HG02981 (cell line): ENCODE measurements around the gene TMEM181.
"Not testable (repeated sequence)": the region's sequence is repeated elsewhere in the genome, so short reads cannot be mapped to it uniquely, and the experiment has no call there.

Experiments used
- ATAC-seq: cut with Tn5 transposase; IDR thresholded peaks from one replicate; pipeline ENCODE4 v1.9.1; 2021; ENCODE audit warnings: mild to moderate bottlenecking, moderate library complexity; ENCODE audit not compliant: unreplicated experiment

TMEM181 gene

GRCh38 chr6:158559895-158560835, at the start of gene TMEM181:
TSS of gene TMEM181 (plus strand) at chr6:158560091. CDS start at chr6:158560225, 134 bp downstream.
- peak; percentile 85 for ATAC-seq

- ATAC-seq = no peak
Measured at GRCh38 chr6:158512809-158513208, 47.1 kb upstream of the TMEM181 start.

GRCh38 chr6:158514176-158514575, 45.7 kb upstream of the TMEM181 start:
- ATAC-seq = no peak

- ATAC-seq = no peak
Measured at GRCh38 chr6:158514991-158515390, 44.9 kb upstream of the TMEM181 start.

- ATAC-seq = no peak
Measured at GRCh38 chr6:158516098-158516497, 43.8 kb upstream of the TMEM181 start.

GRCh38 chr6:158517038-158517437, 42.9 kb upstream of the TMEM181 start:
- no peak for ATAC-seq

- peak; percentile 49 for ATAC-seq
Measured at GRCh38 chr6:158517581-158517980, 42.3 kb upstream of the TMEM181 start.

GRCh38 chr6:158518191-158519127, 41.4 kb upstream of the TMEM181 start:
- peak; percentile 72 for ATAC-seq

GRCh38 chr6:158519300-158519699, 40.6 kb upstream of the TMEM181 start:
- no peak for ATAC-seq

- no peak for ATAC-seq
Measured at GRCh38 chr6:158519761-158520160, 40.1 kb upstream of the TMEM181 start.

- not testable (repeated sequence) for ATAC-seq
Measured at GRCh38 chr6:158520975-158521374, 38.9 kb upstream of the TMEM181 start.

GRCh38 chr6:158521759-158522158, 38.1 kb upstream of the TMEM181 start:
- ATAC-seq = no peak

- no peak for ATAC-seq
Measured at GRCh38 chr6:158522616-158523015, 37.3 kb upstream of the TMEM181 start.

- ATAC-seq = no peak
Measured at GRCh38 chr6:158524311-158524710, 35.6 kb upstream of the TMEM181 start.

- not testable (repeated sequence) for ATAC-seq
Measured at GRCh38 chr6:158527858-158528257, 32.0 kb upstream of the TMEM181 start.

- ATAC-seq = no peak
Measured at GRCh38 chr6:158528826-158529225, 31.1 kb upstream of the TMEM181 start.

GRCh38 chr6:158529629-158530028, 30.3 kb upstream of the TMEM181 start:
- ATAC-seq = no peak

GRCh38 chr6:158531566-158531965, 28.3 kb upstream of the TMEM181 start:
- no peak for ATAC-seq

- ATAC-seq = no peak
Measured at GRCh38 chr6:158531970-158532369, 27.9 kb upstream of the TMEM181 start.

GRCh38 chr6:158536084-158536890, 23.6 kb upstream of the TMEM181 start:
- no peak for ATAC-seq
